HG03139 (cell line): ENCODE results near the gene TMEM87B.

ENCODE experiments used
- ATAC-seq: cut with Tn5 transposase; IDR thresholded peaks from one replicate; pipeline ENCODE4 v1.9.1; 2021; ENCODE audit not compliant: unreplicated experiment

TMEM87B gene

DNA sequence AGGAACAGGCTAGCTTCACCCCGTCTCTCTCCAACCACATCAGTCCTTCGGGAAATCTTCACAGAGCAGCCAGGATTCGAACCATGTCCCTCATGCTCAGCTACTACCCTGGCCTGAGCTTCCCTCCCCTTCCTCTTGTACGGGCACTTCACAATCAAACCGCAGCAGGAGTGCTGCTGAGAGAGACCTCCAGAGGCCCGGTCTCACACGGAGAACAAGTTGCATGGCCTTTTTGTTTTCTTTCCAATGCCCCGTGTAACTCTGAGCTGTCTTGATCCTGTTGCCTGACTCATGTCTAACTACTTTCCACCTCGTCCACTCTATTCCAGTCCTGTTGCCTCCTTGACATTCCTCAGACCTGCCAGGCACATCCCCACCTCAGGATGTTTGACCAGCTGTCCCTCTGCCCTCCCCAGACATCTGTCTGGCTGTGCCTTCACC lies 108.5 kb downstream of the TMEM87B start:
- no peak for ATAC-seq

DNA sequence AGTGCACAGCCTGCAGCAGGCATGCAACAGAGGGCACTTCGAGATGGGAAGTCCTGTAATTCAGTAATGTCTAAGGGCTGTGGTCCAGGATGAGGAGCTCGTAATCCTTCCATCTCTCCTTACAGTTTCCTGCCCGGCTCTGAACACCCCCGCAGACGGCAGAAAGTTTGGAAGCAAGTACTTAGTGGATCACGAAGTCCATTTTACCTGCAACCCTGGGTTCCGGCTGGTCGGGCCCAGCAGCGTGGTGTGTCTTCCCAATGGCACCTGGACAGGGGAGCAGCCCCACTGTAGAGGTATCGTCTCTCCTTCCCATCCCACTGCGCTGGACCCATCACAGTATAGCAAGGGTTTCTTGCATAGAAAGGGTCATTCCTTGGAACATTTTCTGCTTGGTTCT lies 109.8 kb downstream of the TMEM87B start:
- no peak for ATAC-seq

DNA sequence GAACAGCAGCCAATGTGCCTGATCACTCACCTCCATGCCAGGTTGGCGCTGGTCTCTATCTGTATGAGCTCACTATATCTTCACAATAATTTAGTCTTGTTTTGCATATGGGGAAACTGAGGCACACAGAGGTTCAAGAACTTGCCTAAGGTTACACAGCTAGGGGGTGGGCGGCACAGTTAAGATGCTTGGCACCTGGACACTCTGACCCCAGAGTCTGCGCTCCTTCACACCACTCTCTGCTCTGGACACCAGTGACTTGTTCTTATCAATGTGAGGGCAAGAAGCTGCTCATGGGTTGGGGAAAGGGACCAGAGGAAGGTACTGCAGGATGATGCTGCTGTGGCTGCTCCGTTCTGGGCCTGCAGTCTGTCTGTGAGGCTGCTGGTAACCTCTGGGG lies 110.2 kb downstream of the TMEM87B start:
- no peak for ATAC-seq

DNA sequence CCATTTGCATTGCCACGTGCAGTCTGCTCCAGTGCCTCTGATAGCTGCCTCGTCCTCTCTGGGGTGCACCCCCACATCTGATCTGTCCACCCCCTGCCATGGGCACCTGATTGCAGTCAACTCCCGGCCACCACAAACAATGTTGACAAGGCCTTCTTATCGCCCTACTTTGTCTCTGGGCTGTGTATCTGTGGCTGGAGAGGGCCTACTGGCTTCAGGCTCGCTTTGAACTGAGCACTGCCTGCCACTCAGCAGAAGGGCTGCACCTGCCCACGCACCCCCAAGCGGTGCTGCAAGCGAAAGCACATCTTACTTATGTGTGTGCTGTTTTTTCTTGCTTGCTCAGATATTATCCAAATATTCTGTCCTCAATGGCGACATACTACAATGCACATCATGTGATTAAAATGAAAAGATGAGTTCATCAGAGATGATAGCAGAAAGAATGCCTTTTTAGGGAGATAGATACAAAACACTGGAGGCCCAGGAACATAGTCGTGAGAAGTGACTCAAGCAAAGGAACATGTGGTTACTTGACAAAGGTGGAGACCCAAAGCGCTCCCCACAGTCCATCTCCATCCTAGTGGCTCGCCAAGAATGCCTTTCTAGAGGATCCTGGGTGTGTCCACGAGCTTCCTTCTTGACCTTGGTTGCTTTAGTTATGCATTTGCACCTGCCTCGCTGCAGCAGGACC lies 111.9 kb downstream of the TMEM87B start:
- ATAC-seq, result no peak

DNA sequence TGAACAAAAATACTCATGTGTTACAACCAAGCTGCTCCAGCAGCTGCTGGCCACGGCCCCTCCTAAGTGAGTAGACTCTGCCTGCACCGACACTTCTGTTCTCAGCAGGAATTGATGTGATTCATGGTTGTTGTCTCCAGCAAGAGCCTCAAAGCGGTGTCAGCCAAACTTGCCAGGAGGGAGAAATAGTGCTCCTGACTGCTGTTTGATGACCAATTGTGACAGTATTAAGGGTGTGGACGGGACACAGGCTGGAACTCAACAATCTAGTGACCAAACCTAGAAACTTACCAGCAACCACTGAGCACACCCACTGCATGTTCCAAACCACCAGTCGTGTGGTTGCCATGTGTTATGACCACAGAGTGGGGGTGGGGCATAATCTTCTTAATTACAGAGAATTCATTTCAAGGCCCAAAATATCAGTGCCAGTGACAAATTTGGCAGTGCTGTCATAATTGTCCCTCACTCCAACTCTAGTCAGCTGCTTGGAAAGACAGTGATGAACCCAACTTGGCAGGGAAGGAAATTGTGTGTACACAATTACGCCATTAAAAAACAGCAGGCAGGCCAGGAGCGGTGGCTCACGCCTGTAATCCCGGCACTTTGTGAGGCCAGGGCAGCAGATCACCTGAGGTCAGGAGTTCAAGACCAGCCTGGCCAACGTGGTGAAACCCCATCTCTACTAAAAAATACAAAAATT lies 113.5 kb downstream of the TMEM87B start:
- no peak for ATAC-seq
